ENCODE data around the gene CAMTA1. TPM values are rescaled to one million over a fixed set of nuclear protein-coding genes. Genes with fewer than 3 reads are reported as not detected.

The CAMTA1 gene
- total RNA-seq, 1 donor from 2014 or later = 51.8 TPM

GRCh38 chr1:7632681-7633080 lies 847.4 kb downstream of the CAMTA1 start:
- no peak for DNase-seq (ENCODE audit: low spot score)

DNA sequence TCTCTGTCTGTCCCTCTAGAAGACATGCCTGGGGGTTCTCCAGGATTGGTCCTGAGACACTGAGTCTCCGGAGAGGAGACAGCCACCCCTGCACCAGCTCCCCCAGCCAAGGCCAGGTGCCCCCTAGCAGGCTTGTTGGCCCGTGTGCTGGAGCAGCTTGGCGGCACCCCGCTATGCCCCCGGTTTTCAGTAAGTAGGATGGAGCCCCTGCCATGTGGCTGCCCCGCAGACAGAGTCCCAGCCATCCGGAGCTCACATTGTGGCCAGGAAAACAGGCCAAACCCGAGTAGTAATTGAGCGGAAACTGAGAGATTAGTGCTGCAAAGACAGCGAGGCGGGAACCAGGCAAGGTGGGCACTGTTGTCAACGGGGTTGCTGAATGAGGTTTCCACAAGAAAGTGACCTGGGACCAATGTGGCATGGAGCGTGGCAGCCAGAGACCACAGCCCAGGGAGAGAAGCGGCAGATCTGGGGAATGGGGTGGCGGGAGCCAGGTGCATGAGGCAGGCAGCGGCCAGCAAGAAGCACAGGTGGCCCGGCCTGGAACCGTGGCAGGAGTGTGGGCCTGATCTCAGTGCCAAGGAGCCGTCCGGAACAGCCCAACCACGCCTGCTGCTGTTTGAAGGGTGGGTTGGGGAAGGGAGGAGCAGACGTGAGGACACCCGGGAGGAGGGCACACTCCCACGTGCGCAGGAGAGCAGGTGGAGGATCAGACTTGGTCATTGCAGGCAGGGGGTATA lies 848.4 kb downstream of the CAMTA1 start:
- no peak for DNase-seq (ENCODE audit: low spot score)

GRCh38 chr1:7634546-7635240 lies 849.4 kb downstream of the CAMTA1 start:
- DNase-seq (ENCODE audit: low spot score) = no peak

GRCh38 chr1:7636795-7637526 lies 851.7 kb downstream of the CAMTA1 start:
- DNase-seq (ENCODE audit: low spot score) = no peak

GRCh38 chr1:7638078-7638477 lies 852.8 kb downstream of the CAMTA1 start:
- DNase-seq (ENCODE audit: low spot score) = no peak

DNA sequence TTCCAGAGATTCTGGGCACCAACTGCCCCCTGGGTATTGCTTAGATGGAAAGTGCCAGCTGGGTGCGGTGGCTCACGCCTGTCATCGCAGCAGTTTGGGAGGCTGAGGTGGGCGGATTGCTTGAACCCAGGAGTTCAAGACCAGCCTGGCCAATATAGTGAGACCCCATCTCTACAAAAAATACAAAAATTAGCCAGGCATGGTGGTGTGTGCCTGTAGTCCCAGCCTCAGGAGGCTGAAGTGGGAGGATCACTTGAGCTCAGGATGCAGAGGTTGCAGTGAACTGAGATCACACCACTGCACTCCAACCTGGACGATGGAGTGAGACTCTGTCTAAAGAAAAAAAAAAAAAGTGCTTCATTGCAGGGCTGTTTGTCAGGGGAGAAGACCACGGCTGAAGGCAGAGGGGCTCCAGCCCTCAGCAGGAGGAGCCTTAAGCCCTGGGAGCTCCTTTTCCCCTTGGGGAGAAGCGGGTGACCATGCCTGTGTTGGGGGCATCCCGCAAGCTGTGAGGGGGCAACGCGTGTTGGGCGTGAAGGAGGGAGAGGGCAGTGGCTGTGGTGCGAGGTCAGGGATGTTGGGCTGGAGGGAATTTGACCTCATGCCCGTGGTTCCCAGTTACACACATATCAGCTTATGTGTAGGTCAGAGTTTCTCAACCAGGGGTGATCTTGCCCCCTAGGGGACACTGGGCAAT lies 854.3 kb downstream of the CAMTA1 start:
- DNase-seq (ENCODE audit: low spot score) = no peak

- no peak for DNase-seq (ENCODE audit: low spot score)
Measured at GRCh38 chr1:7640350-7640749, 855.1 kb downstream of the CAMTA1 start.

DNA sequence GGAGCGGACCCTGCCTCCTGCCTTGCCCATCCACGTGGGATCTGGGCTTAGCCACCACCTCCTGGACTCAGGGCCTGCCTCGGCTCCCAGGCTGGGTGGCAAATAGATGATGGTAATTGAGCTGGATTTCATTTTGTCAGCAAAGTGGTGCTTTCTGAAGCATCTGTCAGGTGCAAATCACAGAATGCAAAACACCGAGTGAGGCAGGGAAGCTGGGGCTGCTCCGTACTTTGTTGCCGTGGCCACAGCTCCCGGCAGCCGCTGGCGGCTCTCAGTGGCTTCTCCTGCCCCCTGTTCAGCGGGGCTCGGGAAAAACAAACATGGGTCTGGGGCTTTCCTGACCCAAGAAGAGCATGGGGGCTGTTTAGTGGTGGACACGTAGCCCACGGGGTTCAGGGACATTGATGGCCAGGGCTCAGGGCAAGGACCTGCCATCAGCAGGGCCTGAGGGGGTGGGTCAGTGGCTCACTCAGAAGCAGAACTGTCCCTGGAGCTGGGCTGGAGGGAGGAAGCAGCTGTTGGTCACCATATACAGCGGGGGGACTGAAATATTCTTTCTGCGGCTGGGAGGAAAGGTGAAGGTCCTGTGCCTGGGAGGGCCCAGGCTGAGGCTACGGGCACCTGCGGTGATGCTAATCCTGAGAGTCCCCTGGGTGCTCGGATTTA lies 855.8 kb downstream of the CAMTA1 start:
- DNase-seq (ENCODE audit: low spot score) = no peak

- no peak for DNase-seq (ENCODE audit: low spot score)
Measured at GRCh38 chr1:7641587-7642417, 856.5 kb downstream of the CAMTA1 start.

DNA sequence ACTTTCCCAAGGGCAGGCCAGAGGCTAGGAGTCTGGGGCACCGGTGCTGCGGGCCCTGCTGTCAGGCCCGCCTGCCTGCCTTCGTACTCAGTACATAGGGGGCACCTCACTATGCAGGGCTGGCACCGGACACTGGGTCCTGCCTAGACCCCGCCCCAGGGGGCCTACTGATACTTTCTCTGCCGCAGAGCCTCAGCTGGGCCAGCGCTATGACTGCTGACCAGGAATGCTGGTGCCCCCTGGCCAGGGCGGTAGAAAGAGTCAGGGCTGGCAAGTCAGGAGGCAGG lies 857.1 kb downstream of the CAMTA1 start:
- DNase-seq (ENCODE audit: low spot score) = no peak

GRCh38 chr1:7642781-7643529 lies 857.7 kb downstream of the CAMTA1 start:
- DNase-seq (ENCODE audit: low spot score) = no peak

DNA sequence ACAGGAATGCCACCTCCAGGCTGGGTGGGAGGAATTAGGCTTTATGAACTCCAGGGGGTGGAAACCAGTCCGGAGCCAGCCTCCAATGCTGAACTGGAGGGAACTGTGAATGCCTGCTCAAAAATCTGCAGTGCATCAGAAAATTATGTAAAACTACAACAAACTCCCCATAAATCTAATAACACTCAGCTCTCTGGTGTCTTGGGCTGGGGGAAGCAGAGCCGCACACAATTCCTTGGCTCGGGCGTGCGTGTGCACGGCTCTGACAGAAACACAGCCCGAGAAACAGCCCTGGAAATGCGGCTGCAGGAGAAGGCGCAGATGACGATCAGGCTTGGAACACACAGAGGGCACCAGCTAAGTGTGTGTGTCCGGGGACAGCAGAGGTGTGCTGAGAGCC lies 858.3 kb downstream of the CAMTA1 start:
- no peak for DNase-seq (ENCODE audit: low spot score)

GRCh38 chr1:7644086-7644485 lies 858.8 kb downstream of the CAMTA1 start:
- no peak for DNase-seq (ENCODE audit: low spot score)

DNA sequence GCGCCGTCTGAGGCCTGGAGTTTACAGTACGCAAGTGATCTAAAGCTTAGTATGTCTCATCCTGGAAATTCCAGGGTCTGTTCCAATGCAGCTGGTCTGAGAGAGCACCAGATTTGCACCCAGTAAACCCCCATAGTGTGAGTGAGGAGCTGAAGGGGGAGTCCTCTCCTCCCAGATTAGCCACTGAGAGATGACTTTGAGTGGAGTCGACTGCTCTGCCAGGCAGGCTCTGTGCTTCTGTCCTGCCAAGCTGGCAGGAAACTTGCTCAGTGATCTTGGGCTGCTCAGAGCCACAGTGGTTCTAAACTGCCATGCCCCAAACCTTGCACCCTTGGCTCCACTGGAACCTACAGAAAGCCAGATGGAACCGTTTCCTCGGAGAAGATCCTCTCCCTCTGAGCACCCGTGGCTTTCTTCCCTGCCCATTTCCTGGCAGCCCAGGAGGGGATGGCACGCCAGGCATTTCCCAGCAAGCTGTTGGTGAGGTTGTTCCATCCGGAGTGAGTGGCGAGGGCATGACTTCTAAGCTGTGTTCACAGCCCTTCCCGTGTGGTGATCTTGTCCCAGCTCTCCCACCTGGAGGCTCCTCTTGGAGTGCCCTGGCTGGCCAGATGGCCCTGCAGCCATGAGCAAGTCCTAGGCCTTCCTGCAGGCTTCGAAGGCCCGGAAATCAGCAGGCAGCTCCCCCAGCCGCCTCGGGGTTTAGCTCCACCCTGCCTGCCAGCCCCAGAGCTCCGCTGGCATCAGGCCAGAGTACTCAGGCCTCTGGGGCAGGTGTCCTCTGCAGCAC lies 859.9 kb downstream of the CAMTA1 start:
- no peak for DNase-seq (ENCODE audit: low spot score)

GRCh38 chr1:7645751-7646048 lies 860.4 kb downstream of the CAMTA1 start:
- no peak for DNase-seq (ENCODE audit: low spot score)

GRCh38 chr1:7646164-7646563 lies 860.9 kb downstream of the CAMTA1 start:
- DNase-seq (ENCODE audit: low spot score) = no peak

DNA sequence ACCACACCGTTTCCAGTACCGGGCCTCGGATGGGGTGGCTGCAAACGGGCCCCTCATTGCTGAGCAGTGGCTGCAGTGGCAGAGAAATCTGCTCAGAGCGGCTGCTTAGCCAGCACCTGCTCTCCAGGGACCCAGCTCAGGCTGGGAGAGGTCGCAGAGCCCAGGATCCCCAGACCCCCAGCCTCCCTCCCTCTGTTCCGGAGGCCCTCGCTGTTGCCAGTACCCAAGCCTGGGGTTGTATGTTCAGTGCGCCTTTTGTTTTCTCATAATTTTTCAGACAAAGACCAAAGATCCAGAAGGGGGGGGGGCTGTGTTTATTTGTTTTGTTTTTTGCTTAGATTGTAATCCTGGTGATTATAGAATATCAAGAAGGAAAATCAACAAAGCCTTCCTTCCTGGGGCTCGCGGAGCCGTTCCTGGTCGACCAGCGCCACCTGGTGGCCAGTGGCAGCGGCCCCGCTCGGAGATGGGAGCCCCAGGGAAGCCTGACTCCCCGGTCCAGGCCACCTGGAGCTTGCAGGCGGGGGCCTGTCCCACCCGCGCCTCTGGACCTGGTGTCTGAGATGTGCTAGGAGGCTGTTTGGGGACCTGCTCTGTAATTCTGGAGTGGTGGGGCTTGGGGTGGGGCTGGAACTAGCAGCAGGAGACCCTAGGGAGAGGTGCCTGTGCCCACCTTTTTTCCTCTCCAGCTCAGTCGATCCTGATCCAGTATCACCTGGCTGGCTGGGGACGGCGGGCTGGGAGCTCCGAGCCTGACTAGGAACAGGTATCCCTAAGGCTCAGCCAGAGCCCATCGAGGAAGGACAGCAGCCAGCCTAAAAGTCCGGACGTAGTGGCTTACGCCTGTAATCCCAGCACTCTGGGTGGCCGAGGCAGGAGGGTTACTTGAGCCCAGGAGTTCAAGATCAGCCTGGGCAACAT lies 862.0 kb downstream of the CAMTA1 start:
- DNase-seq (ENCODE audit: low spot score) = peak; percentile 93

Data from mesenteric fat pad (tissue), 1 donor.